Smooth muscle cell (in vitro differentiated cells): ENCODE results near the gene PEX5. TPM values are rescaled to one million over a fixed set of nuclear protein-coding genes. Genes with fewer than 3 reads are reported as not detected.
"Not testable (repeated sequence)": the region's sequence is repeated elsewhere in the genome, so short reads cannot be mapped to it uniquely, and the experiment has no call there.

ENCODE experiments used
- DNase-seq: peaks from one replicate; lab custom pipeline; 2025; ENCODE audit not compliant: unreplicated experiment; lab: John Stamatoyannopoulos, UW
- H2AFZ ChIP-seq: fragments of 200-600 bp; sonication (generic); 2 replicates; pipeline ENCODE4 v1.6.0; 2016; ENCODE audit warnings: antibody characterized with exemption, low read depth, mild to moderate bottlenecking
- H3F3A ChIP-seq: fragments of 200-600 bp; sonication (generic); 2 replicates; pipeline ENCODE4 v1.6.0; 2017; ENCODE audit warnings: antibody characterized with exemption, low read depth
- H3K27ac ChIP-seq: fragments of 200-600 bp; sonication (generic); 2 replicates; pipeline ENCODE4 v1.5.1; 2016; ENCODE audit warnings: low read depth, mild to moderate bottlenecking
- H3K27me3 ChIP-seq: fragments of 200-600 bp; sonication (generic); 2 replicates; pipeline ENCODE4 v1.6.1; 2016; ENCODE audit warnings: low read depth, mild to moderate bottlenecking
- H3K36me3 ChIP-seq: fragments of 200-600 bp; sonication (generic); 2 replicates; pipeline ENCODE4 v1.5.1; 2016; ENCODE audit warnings: low read depth
- H3K4me1 ChIP-seq: fragments of 200-600 bp; sonication (generic); 2 replicates; pipeline ENCODE4 v1.5.1; 2016; ENCODE audit warnings: low read depth
- H3K4me2 ChIP-seq: fragments of 200-600 bp; sonication (generic); 2 replicates; pipeline ENCODE4 v1.6.0; 2016; ENCODE audit warnings: mild to moderate bottlenecking
- H3K4me3 ChIP-seq: fragments of 200-600 bp; sonication (generic); 2 replicates; pipeline ENCODE4 v1.5.1; 2016; ENCODE audit warnings: mild to moderate bottlenecking
- H3K79me2 ChIP-seq: fragments of 200-600 bp; sonication (generic); 2 replicates; pipeline ENCODE4 v1.6.0; 2016; ENCODE audit warnings: low read depth, mild to moderate bottlenecking
- H3K9ac ChIP-seq: fragments of 200-600 bp; sonication (generic); 2 replicates; pipeline ENCODE4 v1.6.0; 2016; ENCODE audit warnings: low read depth
- H3K9me3 ChIP-seq: fragments of 200-600 bp; sonication (generic); replicated peaks from 2 replicates; pipeline ENCODE4 v1.5.1; 2016; ENCODE audit warnings: low read depth
- H4K20me1 ChIP-seq: fragments of 200-600 bp; sonication (generic); 2 replicates; pipeline ENCODE4 v1.6.0; 2016; ENCODE audit warnings: low read depth
- CTCF ChIP-seq: fragments of 200-600 bp; sonication (generic); IDR thresholded peaks from 2 replicates; pipeline ENCODE4 v1.5.1; 2017; ENCODE audit warnings: borderline replicate concordance, mild to moderate bottlenecking, antibody characterized with exemption; ENCODE audit not compliant: insufficient read depth, poor library complexity, severe bottlenecking
- WGBS: methylation state at CpG from one replicate; pipeline ENCODE4 v1.1.7; 2016; ENCODE audit warnings: low lambda C conversion rate; 5-methylcytosine and 5-hydroxymethylcytosine counted together
- polyA plus RNA-seq: library from polyadenylated mRNA; unstranded; fragments of >200 nt; fragmentation: Nextera tagmentation; extraction: Ambion mirVana; gene quantifications from 2 replicates; pipeline ENCODE4 v1.2.1, GENCODE V29; 2016
- total RNA-seq: library from RNA; depleted of rRNA; stranded (reverse); fragments of >200 nt; gene quantifications from 2 replicates; pipeline ENCODE4 v1.2.3, GENCODE V29; 2014

Gene PEX5
- total and polyA plus RNA-seq, 2 experiments from 2014 or later = 6.6 to 8.9 TPM

DNA sequence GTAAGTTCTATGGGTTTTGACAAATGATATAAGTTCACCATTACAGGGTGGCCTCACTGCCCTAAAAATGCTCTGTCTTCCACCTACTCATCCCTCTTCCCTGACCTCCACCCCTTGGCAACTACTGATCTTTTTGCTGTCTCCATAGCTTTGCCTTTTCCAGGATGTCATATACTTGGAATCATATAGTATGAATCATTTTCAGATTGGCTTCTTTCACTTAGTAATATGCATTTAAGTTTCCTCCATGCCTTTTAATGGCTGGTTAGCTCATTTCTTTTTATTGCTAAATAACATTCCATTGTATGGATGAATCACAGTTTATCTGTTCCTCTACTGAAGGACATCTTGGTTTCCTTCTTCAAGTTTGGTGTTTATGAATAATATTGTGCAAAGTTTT is 14.0 kb upstream of the PEX5 start:
- no peak for TF ChIP-seq CTCF
- Histone ChIP-seq H3K4me2 (no peak overlapping the region), H4K20me1 (no peaks in the 10 kb centered on the region), H3F3A (no peaks in the 10 kb centered on the region), H3K79me2 (no peaks in the 10 kb centered on the region), H3K4me1 (no peaks in the 10 kb centered on the region), H3K36me3 (no peaks in the 10 kb centered on the region), H3K4me3 (no peak overlapping the region), H3K27me3 (no peaks in the 10 kb centered on the region), H3K9me3 (peaks cover 6% of the 10 kb centered on the region), H3K9ac (no peak overlapping the region), H3K27ac (no peak overlapping the region), H2AFZ (no peak overlapping the region)
- no peak for DNase-seq

DNA sequence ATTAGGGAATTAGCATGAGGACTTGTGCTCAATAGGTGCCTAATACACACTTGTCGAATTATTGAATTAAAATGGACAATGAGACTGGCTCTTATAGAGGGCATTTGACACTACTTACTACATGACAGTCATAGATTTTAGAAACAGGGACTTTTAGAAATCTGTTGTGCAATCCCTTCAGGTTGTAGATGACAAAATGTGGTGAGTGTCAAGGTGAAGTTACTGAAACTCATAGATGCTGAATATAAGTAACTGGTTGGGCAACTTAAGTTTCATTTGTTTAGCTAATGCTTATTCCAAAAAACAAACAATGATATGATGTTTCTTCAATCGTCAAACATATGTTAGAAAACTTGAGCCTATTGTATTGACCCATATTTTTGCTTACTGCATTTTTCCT is 12.9 kb upstream of the PEX5 start:
- no peaks in the 10 kb centered on the region for H4K20me1 ChIP-seq
- H3K4me3 ChIP-seq = no peak overlapping the region
- no peak for DNase-seq
- WGBS = 79% methylated on average over 2 of the region's 2 CpGs
- H3K9me3 ChIP-seq = peaks cover 6% of the 10 kb centered on the region
- H2AFZ ChIP-seq = no peak overlapping the region
- no peak overlapping the region for H3K27ac ChIP-seq
- no peaks in the 10 kb centered on the region for H3K36me3 ChIP-seq
- no peak overlapping the region for H3K4me2 ChIP-seq
- H3F3A ChIP-seq = no peaks in the 10 kb centered on the region
- TF ChIP-seq CTCF = no peak
- H3K9ac ChIP-seq = no peak overlapping the region
- no peaks in the 10 kb centered on the region for H3K27me3 ChIP-seq
- no peaks in the 10 kb centered on the region for H3K4me1 ChIP-seq
- H3K79me2 ChIP-seq = no peaks in the 10 kb centered on the region

- no peak overlapping the region for H3K27ac ChIP-seq
- no peak for DNase-seq
- H3K4me2 ChIP-seq = no peak overlapping the region
- H3K79me2 ChIP-seq = no peaks in the 10 kb centered on the region
- no peaks in the 10 kb centered on the region for H3K4me1 ChIP-seq
- no peaks in the 10 kb centered on the region for H3K36me3 ChIP-seq
- peaks cover under 1% of the 10 kb centered on the region for H3K9me3 ChIP-seq
- WGBS = 91% methylated on average over 2 of the region's 2 CpGs
- no peaks in the 10 kb centered on the region for H3F3A ChIP-seq
- no peak overlapping the region for H3K4me3 ChIP-seq
- no peaks in the 10 kb centered on the region for H3K27me3 ChIP-seq
- H2AFZ ChIP-seq = no peak overlapping the region
- H4K20me1 ChIP-seq = no peaks in the 10 kb centered on the region
- TF ChIP-seq CTCF = no peak
- H3K9ac ChIP-seq = no peak overlapping the region
These were observed 11.0 kb upstream of the PEX5 start for GRCh38 chr12:7178481-7178880.

- H3F3A ChIP-seq = no peaks in the 10 kb centered on the region
- no peak overlapping the region for H3K4me3 ChIP-seq
- H3K27ac ChIP-seq = no peak overlapping the region
- no peak overlapping the region for H3K4me2 ChIP-seq
- 94% methylated on average over 1 of the region's 1 CpG for WGBS
- no peak for DNase-seq
- H4K20me1 ChIP-seq = no peaks in the 10 kb centered on the region
- no peak for TF ChIP-seq CTCF
- H3K79me2 ChIP-seq = no peaks in the 10 kb centered on the region
- H3K9ac ChIP-seq = no peak overlapping the region
- no peaks in the 10 kb centered on the region for H3K4me1 ChIP-seq
- H2AFZ ChIP-seq = no peak overlapping the region
- no peaks in the 10 kb centered on the region for H3K27me3 ChIP-seq
- no peaks in the 10 kb centered on the region for H3K9me3 ChIP-seq
- no peaks in the 10 kb centered on the region for H3K36me3 ChIP-seq
These were observed 8.8 kb upstream of the PEX5 start for GRCh38 chr12:7180685-7181084.

- WGBS = 56% methylated on average over 2 of the region's 2 CpGs
- not testable (repeated sequence) for H3K9ac ChIP-seq, H3K36me3 ChIP-seq, DNase-seq, H3K4me1 ChIP-seq, H3K4me3 ChIP-seq, H3K79me2 ChIP-seq, H4K20me1 ChIP-seq, H3K4me2 ChIP-seq, H2AFZ ChIP-seq, H3K27me3 ChIP-seq, H3K27ac ChIP-seq, H3K9me3 ChIP-seq, H3F3A ChIP-seq
These were observed 3.4 kb upstream of the PEX5 start for GRCh38 chr12:7186058-7186457.
